ENCODE measurements around the gene NSL1. TPM values are rescaled to one million over a fixed set of nuclear protein-coding genes. Genes with fewer than 3 reads are reported as not detected.
"Not testable (repeated sequence)": the region's sequence is repeated elsewhere in the genome, so short reads cannot be mapped to it uniquely, and the experiment has no call there.

NSL1 gene, protein sequence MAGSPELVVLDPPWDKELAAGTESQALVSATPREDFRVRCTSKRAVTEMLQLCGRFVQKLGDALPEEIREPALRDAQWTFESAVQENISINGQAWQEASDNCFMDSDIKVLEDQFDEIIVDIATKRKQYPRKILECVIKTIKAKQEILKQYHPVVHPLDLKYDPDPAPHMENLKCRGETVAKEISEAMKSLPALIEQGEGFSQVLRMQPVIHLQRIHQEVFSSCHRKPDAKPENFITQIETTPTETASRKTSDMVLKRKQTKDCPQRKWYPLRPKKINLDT
- total RNA-seq = 36.7 and 42.3 TPM in 2 replicates

DNA sequence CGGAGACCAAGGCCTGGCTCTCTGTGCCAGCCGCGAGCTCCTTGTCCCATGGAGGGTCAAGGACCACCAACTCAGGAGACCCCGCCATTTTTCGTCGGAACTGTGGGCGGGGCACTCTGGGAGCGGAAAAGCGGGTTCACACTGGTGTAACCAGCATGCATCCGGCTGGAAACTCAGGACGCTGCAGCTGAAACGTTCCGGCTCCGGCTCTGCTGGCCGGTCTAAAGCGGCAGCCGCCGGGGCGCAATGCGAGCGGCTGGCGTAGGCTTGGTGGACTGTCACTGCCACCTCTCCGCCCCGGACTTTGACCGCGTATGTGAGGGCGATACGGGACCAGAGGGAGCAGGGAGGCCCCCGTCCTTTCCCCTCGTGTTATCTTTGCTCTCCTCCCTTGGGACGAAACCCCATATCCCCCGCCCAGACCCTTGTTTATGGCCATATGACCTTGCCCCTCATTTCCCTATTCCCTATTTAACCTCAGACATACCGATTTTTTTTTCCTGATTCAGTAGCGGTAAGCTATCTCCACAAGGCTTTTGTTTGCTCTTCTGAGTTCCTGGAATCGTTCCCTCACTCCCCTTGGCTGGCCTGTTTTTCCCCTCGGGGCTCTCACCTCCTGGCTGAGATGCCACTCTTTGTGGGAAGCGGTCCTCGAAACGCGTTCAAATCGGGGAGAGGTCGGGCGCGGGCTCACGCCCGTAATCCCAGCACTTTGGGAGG, at the start of gene NSL1, which contains the start of gene TATDN3:
TSS of gene NSL1 (minus strand) at position 102 of the 720 bp plus-strand sequence. CDS start at position 88, 14 bp downstream.
TSS of gene TATDN3 (plus strand) at position 219 of the 720 bp plus-strand sequence. CDS start at position 247, 28 bp downstream.
- H3K4me3 ChIP-seq (ENCODE audit: low read depth, low read length) = peak within 1 kb of the TSS; percentile 99
- DNase-seq (ENCODE audit: low read depth) = peak; percentile 93
- TF ChIP-seq, protein P1, sequence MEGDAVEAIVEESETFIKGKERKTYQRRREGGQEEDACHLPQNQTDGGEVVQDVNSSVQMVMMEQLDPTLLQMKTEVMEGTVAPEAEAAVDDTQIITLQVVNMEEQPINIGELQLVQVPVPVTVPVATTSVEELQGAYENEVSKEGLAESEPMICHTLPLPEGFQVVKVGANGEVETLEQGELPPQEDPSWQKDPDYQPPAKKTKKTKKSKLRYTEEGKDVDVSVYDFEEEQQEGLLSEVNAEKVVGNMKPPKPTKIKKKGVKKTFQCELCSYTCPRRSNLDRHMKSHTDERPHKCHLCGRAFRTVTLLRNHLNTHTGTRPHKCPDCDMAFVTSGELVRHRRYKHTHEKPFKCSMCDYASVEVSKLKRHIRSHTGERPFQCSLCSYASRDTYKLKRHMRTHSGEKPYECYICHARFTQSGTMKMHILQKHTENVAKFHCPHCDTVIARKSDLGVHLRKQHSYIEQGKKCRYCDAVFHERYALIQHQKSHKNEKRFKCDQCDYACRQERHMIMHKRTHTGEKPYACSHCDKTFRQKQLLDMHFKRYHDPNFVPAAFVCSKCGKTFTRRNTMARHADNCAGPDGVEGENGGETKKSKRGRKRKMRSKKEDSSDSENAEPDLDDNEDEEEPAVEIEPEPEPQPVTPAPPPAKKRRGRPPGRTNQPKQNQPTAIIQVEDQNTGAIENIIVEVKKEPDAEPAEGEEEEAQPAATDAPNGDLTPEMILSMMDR (IDR thresholded peaks at IDR 0.05; ENCODE audit: insufficient read depth, low read depth, low read length) = no peak

DNA sequence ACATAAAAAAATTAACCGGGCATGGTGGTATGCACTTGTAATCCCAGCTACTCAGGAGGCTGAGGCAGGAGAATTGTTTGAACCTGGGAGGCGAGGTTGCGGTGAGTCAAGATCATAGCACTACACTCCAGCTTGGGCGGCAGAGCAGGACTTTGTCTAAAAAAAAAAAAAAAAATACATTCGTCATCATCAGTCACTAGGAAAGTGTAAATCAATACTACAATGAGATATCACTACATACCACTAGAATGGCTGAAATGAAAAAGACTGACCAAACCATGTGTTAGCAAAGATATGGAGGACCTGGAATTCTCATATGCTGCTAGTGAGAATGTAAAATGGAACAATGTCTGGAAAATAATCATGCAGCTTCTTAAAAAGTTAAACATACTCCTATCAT, 46.6 kb upstream of the NSL1 start:
- no peak for DNase-seq (ENCODE audit: low read depth)
- TF ChIP-seq, protein P1 (IDR thresholded peaks at IDR 0.05; ENCODE audit: insufficient read depth, low read depth, low read length) = no peak
- H3K4me3 ChIP-seq (ENCODE audit: low read depth, low read length) = no peak overlapping the region

DNA sequence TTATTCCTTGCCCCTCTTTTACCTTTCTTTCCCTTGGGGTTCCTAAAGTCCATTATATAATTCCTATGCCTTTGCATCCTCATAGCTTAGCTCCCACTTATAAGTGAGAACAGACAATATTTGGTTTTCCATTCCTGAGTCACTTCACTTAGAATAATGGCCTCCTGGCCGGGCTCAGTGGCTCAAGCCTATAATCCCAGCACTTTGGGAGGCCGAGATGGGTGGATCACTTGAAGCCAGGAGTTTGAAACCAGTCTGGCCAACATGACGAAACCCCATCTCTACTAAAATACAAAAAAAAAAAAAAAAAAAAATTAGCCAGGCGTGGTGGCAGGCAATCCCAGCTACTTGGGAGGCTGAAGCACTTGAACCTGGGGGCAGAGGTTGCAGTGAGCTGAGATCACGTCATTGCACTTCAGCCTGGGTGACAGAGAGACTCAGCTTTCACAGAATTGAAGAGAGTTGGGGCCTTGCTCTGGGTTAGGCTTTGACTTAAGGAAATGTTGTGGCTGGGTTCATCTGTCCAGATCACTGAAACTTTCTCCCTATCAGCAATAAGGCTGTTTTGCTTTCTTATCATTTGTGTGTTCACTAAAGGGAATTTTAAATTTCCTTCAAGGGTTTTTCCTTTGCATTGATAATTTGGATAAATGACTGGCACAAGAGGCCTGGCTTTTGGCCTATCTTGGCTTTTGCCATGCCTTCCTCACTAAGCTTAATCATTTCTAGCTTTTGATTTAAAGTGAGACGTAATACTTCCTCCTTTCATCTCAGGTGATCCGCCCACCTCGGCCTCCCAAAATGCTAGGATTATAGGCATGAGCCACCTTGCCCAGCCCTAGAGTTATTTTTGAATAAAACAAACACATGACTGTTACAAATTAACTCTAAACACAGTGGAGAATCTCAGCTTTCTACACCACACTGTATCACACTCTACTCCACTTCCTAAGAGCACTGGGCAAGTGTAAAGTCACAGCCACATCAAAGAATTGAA, 41.9 kb upstream of the NSL1 start:
- H3K4me3 ChIP-seq (ENCODE audit: low read depth, low read length); DNase-seq (ENCODE audit: low read depth): not testable (repeated sequence)

DNA sequence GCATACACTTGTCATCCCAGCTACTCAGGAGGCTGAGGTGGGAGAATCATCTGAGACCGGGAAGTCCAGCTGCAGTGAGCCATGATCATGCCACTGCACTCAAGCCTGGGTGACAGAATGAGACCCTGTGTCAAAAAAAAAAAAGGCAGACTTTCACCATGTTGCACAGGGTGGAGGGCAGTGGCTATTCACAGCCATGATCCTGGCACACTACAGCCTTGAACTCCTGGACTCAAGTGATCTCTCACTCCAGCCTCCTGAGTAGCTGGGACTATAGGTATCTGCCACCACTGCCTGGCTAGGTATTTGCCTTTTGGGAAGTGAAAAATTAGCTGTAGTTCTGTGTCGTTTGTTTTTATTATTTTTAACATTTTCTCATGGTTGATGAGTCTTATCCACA, 36.8 kb upstream of the NSL1 start:
- no peak overlapping the region for H3K4me3 ChIP-seq (ENCODE audit: low read depth, low read length)
- no peak for DNase-seq (ENCODE audit: low read depth)
- TF ChIP-seq, protein P1 (IDR thresholded peaks at IDR 0.05; ENCODE audit: insufficient read depth, low read depth, low read length) = no peak

DNA sequence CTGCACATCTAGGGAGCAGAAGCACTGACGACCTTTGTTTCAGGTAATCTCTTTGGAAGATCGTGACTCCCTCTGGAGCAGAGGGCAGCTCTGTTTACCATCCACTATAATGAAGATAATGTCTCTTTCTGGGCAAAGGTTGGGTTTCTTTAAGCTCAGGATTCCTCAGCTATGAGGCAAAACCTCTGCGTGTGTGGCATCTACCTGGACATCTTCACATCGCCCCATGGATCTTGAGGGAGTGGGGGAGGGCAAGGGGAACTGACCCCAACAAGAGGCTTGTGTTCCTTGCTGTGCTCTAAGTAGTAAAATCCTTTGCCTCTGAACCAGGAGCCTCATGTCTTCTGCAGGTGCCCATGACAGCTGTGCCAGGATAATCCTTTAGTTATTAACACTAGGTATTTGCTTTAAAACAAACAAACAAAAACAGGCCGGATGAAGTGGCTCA, 36.3 kb upstream of the NSL1 start:
- no peak overlapping the region for H3K4me3 ChIP-seq (ENCODE audit: low read depth, low read length)
- TF ChIP-seq, protein P1 (IDR thresholded peaks at IDR 0.05; ENCODE audit: insufficient read depth, low read depth, low read length) = no peak
- no peak for DNase-seq (ENCODE audit: low read depth)

DNA sequence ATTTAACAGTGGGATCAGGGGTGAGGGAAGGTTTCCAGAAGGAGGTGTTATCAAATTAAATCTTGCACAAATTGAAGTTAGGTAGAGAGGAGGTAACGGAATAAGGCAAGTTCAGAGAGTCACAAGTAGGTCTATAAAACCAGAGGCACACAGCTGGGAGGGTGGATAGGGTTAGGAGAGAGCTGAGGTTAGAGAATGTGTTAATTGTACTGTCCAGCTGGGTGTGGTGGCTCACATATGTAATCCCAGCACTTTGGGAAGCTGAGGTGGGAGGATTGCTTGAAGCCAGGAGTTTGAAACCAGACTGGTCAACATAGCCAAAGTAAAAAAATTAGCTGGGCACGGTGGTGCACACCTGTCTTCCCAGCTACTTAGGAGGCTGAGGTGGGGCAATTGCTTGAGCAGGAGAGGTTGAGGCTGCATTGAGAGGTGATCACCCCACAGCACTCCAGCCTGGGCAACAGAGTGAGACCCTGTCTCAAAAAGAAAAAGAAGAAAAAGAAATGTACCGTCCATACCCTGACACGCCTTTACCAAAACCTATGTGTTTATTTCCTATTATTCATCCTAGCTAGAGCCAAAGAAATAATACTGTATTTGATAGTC, 35.7 kb upstream of the NSL1 start:
- TF ChIP-seq, protein P1 (IDR thresholded peaks at IDR 0.05; ENCODE audit: insufficient read depth, low read depth, low read length) = no peak
- no peak for DNase-seq (ENCODE audit: low read depth)

More for the DNA sequence above, 35.7 kb upstream of the NSL1 start:
- no peak overlapping the region for H3K4me3 ChIP-seq (ENCODE audit: low read depth, low read length)
